Measurements from ENCODE around the gene MEI1.

Gene MEI1

DNA sequence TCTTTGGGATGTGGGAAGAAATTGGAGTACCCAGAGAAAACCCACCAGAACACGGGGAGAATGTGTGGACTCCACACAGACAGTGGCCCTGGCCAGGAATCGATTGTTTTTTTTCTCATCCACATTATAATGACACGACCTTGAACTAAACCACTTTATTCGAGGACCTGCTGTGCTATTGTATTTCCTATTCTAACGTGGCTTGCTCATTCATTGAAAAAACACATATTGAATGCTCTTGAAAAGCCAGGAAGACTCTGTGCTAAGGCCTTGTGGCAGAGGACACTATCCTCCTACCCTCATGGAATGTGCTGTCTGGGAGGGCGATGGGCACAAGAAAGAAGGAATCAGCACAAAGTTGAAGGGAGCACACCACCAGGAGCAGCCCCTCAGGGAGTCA lies 124.5 kb downstream of the MEI1 start:
- TF ChIP-seq, protein P1, sequence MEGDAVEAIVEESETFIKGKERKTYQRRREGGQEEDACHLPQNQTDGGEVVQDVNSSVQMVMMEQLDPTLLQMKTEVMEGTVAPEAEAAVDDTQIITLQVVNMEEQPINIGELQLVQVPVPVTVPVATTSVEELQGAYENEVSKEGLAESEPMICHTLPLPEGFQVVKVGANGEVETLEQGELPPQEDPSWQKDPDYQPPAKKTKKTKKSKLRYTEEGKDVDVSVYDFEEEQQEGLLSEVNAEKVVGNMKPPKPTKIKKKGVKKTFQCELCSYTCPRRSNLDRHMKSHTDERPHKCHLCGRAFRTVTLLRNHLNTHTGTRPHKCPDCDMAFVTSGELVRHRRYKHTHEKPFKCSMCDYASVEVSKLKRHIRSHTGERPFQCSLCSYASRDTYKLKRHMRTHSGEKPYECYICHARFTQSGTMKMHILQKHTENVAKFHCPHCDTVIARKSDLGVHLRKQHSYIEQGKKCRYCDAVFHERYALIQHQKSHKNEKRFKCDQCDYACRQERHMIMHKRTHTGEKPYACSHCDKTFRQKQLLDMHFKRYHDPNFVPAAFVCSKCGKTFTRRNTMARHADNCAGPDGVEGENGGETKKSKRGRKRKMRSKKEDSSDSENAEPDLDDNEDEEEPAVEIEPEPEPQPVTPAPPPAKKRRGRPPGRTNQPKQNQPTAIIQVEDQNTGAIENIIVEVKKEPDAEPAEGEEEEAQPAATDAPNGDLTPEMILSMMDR (IDR thresholded peaks at IDR 0.05; ENCODE audit: insufficient read depth, low read depth, low read length, missing control alignments), result no peak
- no peak for DNase-seq (ENCODE audit: low read depth)
- no peak overlapping the region for H3K4me3 ChIP-seq (ENCODE audit: low read depth, low read length)

DNA sequence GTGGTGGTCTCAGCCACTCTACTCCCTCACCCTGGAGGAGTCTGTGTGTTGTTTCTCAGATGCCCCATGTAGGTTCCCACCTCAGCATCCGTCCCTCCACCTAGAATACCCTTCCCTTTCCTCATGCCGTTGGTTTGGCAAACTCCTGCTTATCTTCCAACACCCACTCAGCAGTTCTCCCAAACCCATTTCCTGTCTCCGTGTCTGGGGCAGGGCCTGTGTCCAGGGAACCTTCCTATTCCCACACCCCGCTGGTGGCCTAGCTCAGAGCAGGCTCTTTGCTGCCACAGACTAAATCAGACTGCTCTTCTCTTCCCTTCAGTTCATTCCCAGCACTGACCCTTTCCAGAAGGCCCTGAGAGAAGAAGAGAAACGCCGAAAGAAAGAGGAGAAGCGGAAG lies 126.1 kb downstream of the MEI1 start:
- no peak overlapping the region for H3K4me3 ChIP-seq (ENCODE audit: low read depth, low read length)
- TF ChIP-seq, protein P1 (IDR thresholded peaks at IDR 0.05; ENCODE audit: insufficient read depth, low read depth, low read length, missing control alignments), result no peak
- no peak for DNase-seq (ENCODE audit: low read depth)

DNA sequence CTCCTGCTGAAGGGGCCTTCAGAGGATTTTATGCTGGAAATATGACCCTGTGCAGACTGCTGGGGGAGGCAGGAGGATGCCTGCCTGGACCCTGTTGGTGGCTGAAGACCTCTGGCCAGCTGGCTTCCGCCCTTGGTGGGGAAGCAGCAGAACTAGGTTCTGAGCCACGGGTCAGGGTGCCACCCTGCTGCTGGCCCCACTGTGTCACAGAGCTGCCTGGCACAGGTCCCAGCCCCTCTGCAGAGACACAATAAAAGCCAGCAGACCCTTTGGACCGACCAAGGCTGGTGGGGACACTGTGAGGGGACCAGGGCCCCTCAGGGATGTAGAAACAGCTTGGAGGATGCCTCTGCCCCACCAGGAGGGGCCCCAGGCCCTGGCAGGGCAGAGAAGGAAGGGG lies 126.7 kb downstream of the MEI1 start:
- no peak overlapping the region for H3K4me3 ChIP-seq (ENCODE audit: low read depth, low read length)
- no peak for DNase-seq (ENCODE audit: low read depth)
- TF ChIP-seq, protein P1 (IDR thresholded peaks at IDR 0.05; ENCODE audit: insufficient read depth, low read depth, low read length, missing control alignments), result no peak

DNA sequence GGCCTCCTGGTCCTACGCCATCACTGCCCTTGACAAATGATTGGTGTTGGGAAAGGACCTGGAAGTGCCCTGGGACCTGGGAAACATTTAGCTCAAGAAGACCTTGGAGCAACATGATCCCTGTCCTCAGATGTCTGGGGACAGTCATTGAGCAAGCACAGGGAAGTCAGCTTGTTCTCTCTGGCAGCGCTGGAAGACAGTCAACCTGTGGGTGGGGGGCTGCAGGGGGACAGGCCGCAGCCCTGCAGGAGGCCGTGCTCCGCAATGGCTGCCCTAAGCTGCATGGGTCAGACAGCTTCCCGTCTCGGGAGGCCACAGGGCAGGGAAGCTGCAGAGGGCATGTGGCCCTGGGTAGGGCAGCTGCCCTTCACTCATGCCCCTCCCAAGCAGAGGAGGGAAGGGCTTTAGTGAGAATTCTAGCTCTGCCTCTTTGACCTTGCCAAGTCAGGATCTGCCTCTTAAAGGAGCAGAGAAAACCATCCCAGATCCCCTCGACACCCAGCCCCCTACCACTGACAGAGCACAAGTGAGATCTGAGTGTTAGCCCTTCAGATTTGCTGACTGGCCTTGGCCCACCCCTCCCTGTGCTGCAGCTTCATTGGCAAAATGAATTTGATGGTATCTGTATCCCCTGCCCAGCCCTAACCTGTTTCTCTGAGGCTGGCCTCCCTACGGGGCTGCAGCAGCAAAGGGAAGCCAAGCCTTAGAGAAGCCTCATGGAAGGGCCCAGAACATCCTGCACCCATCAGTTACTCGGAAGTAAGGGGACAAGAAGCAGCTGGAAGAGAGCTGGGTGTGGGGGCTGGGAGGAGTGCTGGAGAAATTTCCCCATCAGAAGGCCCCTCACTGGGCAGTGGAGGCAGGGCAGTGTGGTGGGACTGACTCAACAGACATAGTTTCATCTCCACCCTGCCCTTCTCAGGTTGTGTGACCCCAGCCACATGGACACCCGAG lies 127.4 kb downstream of the MEI1 start:
- no peak for DNase-seq (ENCODE audit: low read depth)
- TF ChIP-seq, protein P1 (IDR thresholded peaks at IDR 0.05; ENCODE audit: insufficient read depth, low read depth, low read length, missing control alignments), result no peak
- H3K4me3 ChIP-seq (ENCODE audit: low read depth, low read length), result no peak overlapping the region

DNA sequence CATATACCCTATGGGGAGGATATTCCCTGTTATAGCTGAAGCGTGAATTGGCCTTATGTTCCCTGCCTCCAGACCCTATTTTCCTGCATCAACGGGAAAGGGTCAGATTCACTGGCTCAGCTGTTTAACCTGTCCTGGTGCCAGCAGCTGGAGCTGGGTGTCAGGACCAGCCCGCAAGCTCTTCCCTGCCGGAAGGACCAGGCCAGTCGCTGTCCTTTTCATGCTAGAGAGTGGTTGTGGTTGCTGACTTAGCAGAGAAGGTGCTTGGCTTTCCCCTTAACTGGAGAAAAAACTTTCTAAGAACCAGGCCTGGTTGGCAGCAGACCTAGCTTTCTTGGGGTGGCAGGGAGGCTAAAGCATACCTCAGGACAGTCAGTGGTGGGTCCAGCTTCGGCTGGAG lies 128.4 kb downstream of the MEI1 start:
- no peak for DNase-seq (ENCODE audit: low read depth)
- TF ChIP-seq, protein P1 (IDR thresholded peaks at IDR 0.05; ENCODE audit: insufficient read depth, low read depth, low read length, missing control alignments), result no peak
- H3K4me3 ChIP-seq (ENCODE audit: low read depth, low read length), result no peak overlapping the region

DNA sequence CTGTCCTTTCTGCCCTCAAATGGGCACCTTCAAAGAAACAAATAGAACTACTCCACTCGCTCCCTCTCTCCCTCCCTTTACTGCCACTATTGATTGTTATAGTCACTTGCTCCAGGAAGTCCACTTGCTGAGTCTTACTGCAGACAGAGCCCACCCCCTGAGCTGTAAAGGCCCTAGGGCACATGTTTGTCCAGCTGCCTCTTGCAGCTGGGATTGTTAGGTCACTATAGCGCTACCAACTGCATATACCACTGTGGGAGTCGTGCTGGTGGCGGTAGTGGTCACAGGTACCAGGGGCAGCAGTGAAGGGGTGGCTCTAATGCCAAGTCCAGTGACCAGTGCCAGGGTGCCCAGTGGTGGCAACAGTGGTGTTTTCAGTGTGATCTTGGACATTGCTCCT lies 129.2 kb downstream of the MEI1 start:
- TF ChIP-seq, protein P1 (IDR thresholded peaks at IDR 0.05; ENCODE audit: insufficient read depth, low read depth, low read length, missing control alignments), result no peak
- no peak overlapping the region for H3K4me3 ChIP-seq (ENCODE audit: low read depth, low read length)
- DNase-seq (ENCODE audit: low read depth), result no peak
